ENCODE measurements around the gene SMC3.

The SMC3 gene

DNA sequence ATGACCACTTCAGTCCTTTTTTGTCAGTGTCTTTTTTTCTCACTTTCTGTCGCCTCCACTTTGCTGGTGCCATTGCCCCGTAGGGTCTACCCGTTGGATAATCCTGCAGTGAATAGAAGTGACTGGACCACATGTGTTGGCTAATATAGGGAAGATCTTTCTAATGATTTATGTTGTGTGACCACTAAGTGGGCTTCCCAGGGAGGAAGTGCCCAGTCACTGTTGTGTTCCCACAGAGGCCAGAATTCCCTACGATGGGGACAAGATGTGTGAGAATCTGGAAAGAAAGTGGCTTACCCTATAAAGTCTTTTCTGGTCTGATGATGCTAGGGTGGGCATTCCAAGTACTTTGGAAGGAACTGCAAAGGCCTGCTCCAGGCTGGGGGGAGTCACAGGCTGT lies 28.4 kb upstream of the SMC3 start:
- Histone ChIP-seq H3K4me3 (ENCODE audit: low read depth, low read length) (no peak overlapping the region), H3K27ac (no peak overlapping the region), H3K36me3 (no peaks in the 10 kb centered on the region), H3K9me3 (ENCODE audit: severe bottlenecking) (no peaks in the 10 kb centered on the region), H3K27me3 (ENCODE audit: insufficient read depth, low read depth, severe bottlenecking) (no peaks in the 10 kb centered on the region)
- DNase-seq, result no peak
- TF ChIP-seq, protein P1, sequence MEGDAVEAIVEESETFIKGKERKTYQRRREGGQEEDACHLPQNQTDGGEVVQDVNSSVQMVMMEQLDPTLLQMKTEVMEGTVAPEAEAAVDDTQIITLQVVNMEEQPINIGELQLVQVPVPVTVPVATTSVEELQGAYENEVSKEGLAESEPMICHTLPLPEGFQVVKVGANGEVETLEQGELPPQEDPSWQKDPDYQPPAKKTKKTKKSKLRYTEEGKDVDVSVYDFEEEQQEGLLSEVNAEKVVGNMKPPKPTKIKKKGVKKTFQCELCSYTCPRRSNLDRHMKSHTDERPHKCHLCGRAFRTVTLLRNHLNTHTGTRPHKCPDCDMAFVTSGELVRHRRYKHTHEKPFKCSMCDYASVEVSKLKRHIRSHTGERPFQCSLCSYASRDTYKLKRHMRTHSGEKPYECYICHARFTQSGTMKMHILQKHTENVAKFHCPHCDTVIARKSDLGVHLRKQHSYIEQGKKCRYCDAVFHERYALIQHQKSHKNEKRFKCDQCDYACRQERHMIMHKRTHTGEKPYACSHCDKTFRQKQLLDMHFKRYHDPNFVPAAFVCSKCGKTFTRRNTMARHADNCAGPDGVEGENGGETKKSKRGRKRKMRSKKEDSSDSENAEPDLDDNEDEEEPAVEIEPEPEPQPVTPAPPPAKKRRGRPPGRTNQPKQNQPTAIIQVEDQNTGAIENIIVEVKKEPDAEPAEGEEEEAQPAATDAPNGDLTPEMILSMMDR (IDR thresholded peaks at IDR 0.05; ENCODE audit: low read depth, low read length), result no peak

- no peaks in the 10 kb centered on the region for H3K9me3 ChIP-seq (ENCODE audit: severe bottlenecking)
- H3K27ac ChIP-seq, result no peak overlapping the region
- DNase-seq, result no peak
Observed at GRCh38 chr10:110540031-110540430, 27.5 kb upstream of the SMC3 start.

GRCh38 chr10:110544958-110545537 lies 22.4 kb upstream of the SMC3 start:
- TF ChIP-seq, protein P1 (IDR thresholded peaks at IDR 0.05; ENCODE audit: low read depth, low read length), result no peak
- no peaks in the 10 kb centered on the region for H3K27me3 ChIP-seq (ENCODE audit: insufficient read depth, low read depth, severe bottlenecking)
- H3K27ac ChIP-seq, result no peak overlapping the region
- no peak overlapping the region for H3K4me3 ChIP-seq (ENCODE audit: low read depth, low read length)
- no peaks in the 10 kb centered on the region for H3K36me3 ChIP-seq
- no peaks in the 10 kb centered on the region for H3K9me3 ChIP-seq (ENCODE audit: severe bottlenecking)
- no peak for DNase-seq

More at GRCh38 chr10:110540031-110540430, 27.5 kb upstream of the SMC3 start:
- TF ChIP-seq, protein P1 (IDR thresholded peaks at IDR 0.05; ENCODE audit: low read depth, low read length), result no peak
- Histone ChIP-seq H3K4me3 (ENCODE audit: low read depth, low read length) (no peak overlapping the region), H3K27me3 (ENCODE audit: insufficient read depth, low read depth, severe bottlenecking) (no peaks in the 10 kb centered on the region), H3K36me3 (no peaks in the 10 kb centered on the region)

DNA sequence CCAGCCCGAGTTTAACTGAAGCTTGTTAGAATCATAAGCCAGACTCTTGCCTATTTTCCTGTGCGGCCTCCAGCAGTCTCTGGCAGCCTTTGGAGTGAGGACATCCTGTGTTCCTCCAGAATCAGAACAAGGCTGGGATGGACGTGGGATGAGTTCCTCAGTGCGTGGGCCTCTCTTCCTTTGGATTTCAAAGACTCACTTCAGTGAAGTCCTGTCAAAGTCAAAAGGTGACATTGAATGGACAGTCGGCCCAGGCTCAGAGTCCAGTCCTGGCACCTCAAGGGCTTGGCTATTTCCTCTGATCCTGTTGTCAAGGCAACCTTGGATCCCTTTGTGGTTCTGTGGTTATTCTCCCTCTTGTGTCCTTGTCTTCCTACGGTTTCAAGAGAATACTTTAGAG lies 21.4 kb upstream of the SMC3 start:
- H3K4me3 ChIP-seq (ENCODE audit: low read depth, low read length), result no peak overlapping the region
- TF ChIP-seq, protein P1 (IDR thresholded peaks at IDR 0.05; ENCODE audit: low read depth, low read length), result no peak

DNA sequence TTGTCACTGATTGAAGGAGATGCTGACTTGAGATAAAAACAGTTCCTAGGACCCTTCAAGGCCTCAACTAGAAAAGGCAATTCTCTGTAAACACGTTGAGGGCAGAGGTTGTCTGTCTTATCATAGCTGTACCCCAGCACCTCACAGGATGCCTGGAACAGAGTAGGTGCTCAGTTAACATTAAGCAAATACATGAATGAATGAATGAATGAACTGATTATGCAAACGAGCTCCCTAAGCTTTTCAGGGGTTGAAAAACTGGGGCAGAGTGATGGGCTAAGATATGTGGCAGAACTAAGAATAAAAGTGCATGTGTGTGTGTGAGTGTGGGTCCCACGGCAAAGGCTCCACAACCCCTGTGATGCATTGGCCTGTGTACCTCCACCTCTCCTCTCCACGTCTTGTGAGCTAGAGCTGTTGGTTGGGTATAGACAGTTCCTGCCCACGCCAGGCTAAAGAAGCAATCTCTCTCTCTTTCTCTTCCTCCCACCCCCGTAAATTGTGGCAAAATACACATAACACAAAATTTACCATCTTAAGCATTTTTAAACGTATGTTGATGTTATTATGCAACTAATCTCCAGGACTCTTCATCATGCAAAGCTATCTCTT lies 20.9 kb upstream of the SMC3 start:
- no peak for DNase-seq
- Histone ChIP-seq H3K36me3 (no peaks in the 10 kb centered on the region), H3K9me3 (ENCODE audit: severe bottlenecking) (no peaks in the 10 kb centered on the region), H3K27ac (no peak overlapping the region), H3K4me3 (ENCODE audit: low read depth, low read length) (no peak overlapping the region), H3K27me3 (ENCODE audit: insufficient read depth, low read depth, severe bottlenecking) (no peaks in the 10 kb centered on the region)
- TF ChIP-seq, protein P1 (IDR thresholded peaks at IDR 0.05; ENCODE audit: low read depth, low read length), result no peak

More for the DNA sequence above, 21.4 kb upstream of the SMC3 start:
- Histone ChIP-seq H3K27ac (no peak overlapping the region), H3K9me3 (ENCODE audit: severe bottlenecking) (no peaks in the 10 kb centered on the region), H3K36me3 (no peaks in the 10 kb centered on the region), H3K27me3 (ENCODE audit: insufficient read depth, low read depth, severe bottlenecking) (no peaks in the 10 kb centered on the region)
- DNase-seq, result no peak

All from WERI-Rb-1 (cell line).